Smooth muscle cell (in vitro differentiated cells): Measurements from ENCODE around the gene TAS2R42. TPM values are rescaled to one million over a fixed set of nuclear protein-coding genes. Genes with fewer than 3 reads are reported as not detected.

Experiments
- DNase-seq: peaks from one replicate; lab custom pipeline; 2025; ENCODE audit not compliant: unreplicated experiment; lab: John Stamatoyannopoulos, UW
- H2AFZ ChIP-seq: fragments of 200-600 bp; sonication (generic); 2 replicates; pipeline ENCODE4 v1.6.0; 2016; ENCODE audit warnings: antibody characterized with exemption, low read depth, mild to moderate bottlenecking
- H3F3A ChIP-seq: fragments of 200-600 bp; sonication (generic); 2 replicates; pipeline ENCODE4 v1.6.0; 2017; ENCODE audit warnings: antibody characterized with exemption, low read depth
- H3K27ac ChIP-seq: fragments of 200-600 bp; sonication (generic); 2 replicates; pipeline ENCODE4 v1.5.1; 2016; ENCODE audit warnings: low read depth, mild to moderate bottlenecking
- H3K27me3 ChIP-seq: fragments of 200-600 bp; sonication (generic); 2 replicates; pipeline ENCODE4 v1.6.1; 2016; ENCODE audit warnings: low read depth, mild to moderate bottlenecking
- H3K36me3 ChIP-seq: fragments of 200-600 bp; sonication (generic); 2 replicates; pipeline ENCODE4 v1.5.1; 2016; ENCODE audit warnings: low read depth
- H3K4me1 ChIP-seq: fragments of 200-600 bp; sonication (generic); 2 replicates; pipeline ENCODE4 v1.5.1; 2016; ENCODE audit warnings: low read depth
- H3K4me2 ChIP-seq: fragments of 200-600 bp; sonication (generic); 2 replicates; pipeline ENCODE4 v1.6.0; 2016; ENCODE audit warnings: mild to moderate bottlenecking
- H3K4me3 ChIP-seq: fragments of 200-600 bp; sonication (generic); 2 replicates; pipeline ENCODE4 v1.5.1; 2016; ENCODE audit warnings: mild to moderate bottlenecking
- H3K79me2 ChIP-seq: fragments of 200-600 bp; sonication (generic); 2 replicates; pipeline ENCODE4 v1.6.0; 2016; ENCODE audit warnings: low read depth, mild to moderate bottlenecking
- H3K9ac ChIP-seq: fragments of 200-600 bp; sonication (generic); 2 replicates; pipeline ENCODE4 v1.6.0; 2016; ENCODE audit warnings: low read depth
- H3K9me3 ChIP-seq: fragments of 200-600 bp; sonication (generic); replicated peaks from 2 replicates; pipeline ENCODE4 v1.5.1; 2016; ENCODE audit warnings: low read depth
- H4K20me1 ChIP-seq: fragments of 200-600 bp; sonication (generic); 2 replicates; pipeline ENCODE4 v1.6.0; 2016; ENCODE audit warnings: low read depth
- WGBS: methylation state at CpG from one replicate; pipeline ENCODE4 v1.1.7; 2016; ENCODE audit warnings: low lambda C conversion rate; 5-methylcytosine and 5-hydroxymethylcytosine counted together
- polyA plus RNA-seq: library from polyadenylated mRNA; unstranded; fragments of >200 nt; fragmentation: Nextera tagmentation; extraction: Ambion mirVana; gene quantifications from 2 replicates; pipeline ENCODE4 v1.2.1, GENCODE V29; 2016
- total RNA-seq: library from RNA; depleted of rRNA; stranded (reverse); fragments of >200 nt; gene quantifications from 2 replicates; pipeline ENCODE4 v1.2.3, GENCODE V29; 2014
- TF ChIP-seq, protein P1 (sequence below): fragments of 200-600 bp; sonication (generic); IDR thresholded peaks from 2 replicates; pipeline ENCODE4 v1.5.1; 2017; ENCODE audit warnings: borderline replicate concordance, mild to moderate bottlenecking, antibody characterized with exemption; ENCODE audit not compliant: insufficient read depth, poor library complexity, severe bottlenecking

The TAS2R42 gene
- total and polyA plus RNA-seq, 2 experiments from 2014 or later: not detected

- Histone ChIP-seq H3K79me2 (peaks cover 75% of the 10 kb centered on the region), H4K20me1 (peaks cover 16% of the 10 kb centered on the region), H2AFZ (no peak overlapping the region), H3K4me3 (no peak overlapping the region), H3K27me3 (no peaks in the 10 kb centered on the region), H3K4me2 (no peak overlapping the region), H3F3A (no peaks in the 10 kb centered on the region), H3K36me3 (no peaks in the 10 kb centered on the region), H3K9me3 (no peaks in the 10 kb centered on the region), H3K4me1 (no peaks in the 10 kb centered on the region), H3K9ac (no peak overlapping the region), H3K27ac (no peak overlapping the region)
- TF ChIP-seq, protein P1, sequence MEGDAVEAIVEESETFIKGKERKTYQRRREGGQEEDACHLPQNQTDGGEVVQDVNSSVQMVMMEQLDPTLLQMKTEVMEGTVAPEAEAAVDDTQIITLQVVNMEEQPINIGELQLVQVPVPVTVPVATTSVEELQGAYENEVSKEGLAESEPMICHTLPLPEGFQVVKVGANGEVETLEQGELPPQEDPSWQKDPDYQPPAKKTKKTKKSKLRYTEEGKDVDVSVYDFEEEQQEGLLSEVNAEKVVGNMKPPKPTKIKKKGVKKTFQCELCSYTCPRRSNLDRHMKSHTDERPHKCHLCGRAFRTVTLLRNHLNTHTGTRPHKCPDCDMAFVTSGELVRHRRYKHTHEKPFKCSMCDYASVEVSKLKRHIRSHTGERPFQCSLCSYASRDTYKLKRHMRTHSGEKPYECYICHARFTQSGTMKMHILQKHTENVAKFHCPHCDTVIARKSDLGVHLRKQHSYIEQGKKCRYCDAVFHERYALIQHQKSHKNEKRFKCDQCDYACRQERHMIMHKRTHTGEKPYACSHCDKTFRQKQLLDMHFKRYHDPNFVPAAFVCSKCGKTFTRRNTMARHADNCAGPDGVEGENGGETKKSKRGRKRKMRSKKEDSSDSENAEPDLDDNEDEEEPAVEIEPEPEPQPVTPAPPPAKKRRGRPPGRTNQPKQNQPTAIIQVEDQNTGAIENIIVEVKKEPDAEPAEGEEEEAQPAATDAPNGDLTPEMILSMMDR: no peak
- no peak for DNase-seq
- 91% methylated on average over 5 of the region's 5 CpGs for WGBS
These were observed 42.4 kb downstream of the TAS2R42 start for GRCh38 chr12:11144297-11144696.

DNA sequence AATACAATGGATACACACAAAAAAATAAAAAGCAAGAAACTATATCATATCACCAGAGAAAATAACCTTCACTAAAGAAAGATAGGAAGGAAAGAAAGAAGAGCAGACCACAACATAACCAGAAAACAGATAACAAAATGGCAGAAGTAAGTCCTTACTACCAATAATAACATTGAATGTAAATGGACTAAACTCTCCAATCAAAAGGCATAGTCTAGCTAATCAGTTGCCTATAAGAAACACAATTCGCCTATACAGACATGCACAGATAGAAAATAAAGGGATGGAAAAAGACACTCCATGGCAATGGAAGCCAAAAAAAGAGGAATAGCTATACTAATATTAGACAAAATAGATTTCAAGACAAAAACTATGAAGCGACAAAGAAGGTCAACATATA, 43.4 kb downstream of the TAS2R42 start:
- Histone ChIP-seq H4K20me1 (peaks cover 17% of the 10 kb centered on the region), H3K4me1 (no peaks in the 10 kb centered on the region), H3K9ac (no peak overlapping the region), H2AFZ (no peak overlapping the region), H3K4me2 (no peak overlapping the region), H3K79me2 (peaks cover 84% of the 10 kb centered on the region), H3K9me3 (no peaks in the 10 kb centered on the region), H3F3A (no peaks in the 10 kb centered on the region), H3K27me3 (no peaks in the 10 kb centered on the region), H3K27ac (no peak overlapping the region), H3K36me3 (no peaks in the 10 kb centered on the region), H3K4me3 (no peak overlapping the region)
- no peak for DNase-seq
- 78% methylated on average over 2 of the region's 2 CpGs for WGBS
- TF ChIP-seq, protein P1: no peak

DNA sequence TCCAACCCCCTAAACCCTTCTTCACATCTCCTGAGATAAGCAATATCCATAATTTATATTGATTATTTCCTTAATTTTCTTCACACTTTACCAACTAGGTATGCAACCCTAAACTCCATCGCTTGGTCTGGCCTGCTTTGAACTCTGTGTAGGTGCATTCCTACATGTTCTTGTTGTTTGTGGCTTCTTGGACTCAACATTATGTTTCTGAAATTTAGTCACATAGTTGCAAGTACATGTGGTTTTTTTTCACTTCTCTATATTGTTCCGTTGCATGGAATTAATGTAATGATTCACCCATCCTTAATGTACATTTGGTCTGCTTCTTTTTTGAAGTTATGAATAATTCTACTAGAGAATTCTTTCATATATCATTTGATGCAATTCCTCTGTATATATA, 50.7 kb downstream of the TAS2R42 start:
- peaks cover 63% of the 10 kb centered on the region for H4K20me1 ChIP-seq
- H3F3A ChIP-seq: no peaks in the 10 kb centered on the region
- no peaks in the 10 kb centered on the region for H3K4me1 ChIP-seq
- 79% methylated on average over 2 of the region's 2 CpGs for WGBS
- TF ChIP-seq, protein P1: no peak
- no peak for DNase-seq
- no peaks in the 10 kb centered on the region for H3K27me3 ChIP-seq
- H3K9ac ChIP-seq: no peak overlapping the region
- H3K27ac ChIP-seq: no peak overlapping the region
- H2AFZ ChIP-seq: no peak overlapping the region
- no peak overlapping the region for H3K4me3 ChIP-seq
- H3K79me2 ChIP-seq: peaks cover 93% of the 10 kb centered on the region
- no peaks in the 10 kb centered on the region for H3K9me3 ChIP-seq
- H3K36me3 ChIP-seq: no peaks in the 10 kb centered on the region
- no peak overlapping the region for H3K4me2 ChIP-seq

Other genes with a start within 250 kb of the TAS2R42 start
- 5.8 and 7.1 TPM in 2 replicates for gene TAS2R14, start 247.7 kb downstream of the TAS2R42 start, total RNA-seq
- gene TAS2R14, start 247.7 kb downstream of the TAS2R42 start, polyA plus RNA-seq: 1.2 and 2.5 TPM in 2 replicates
- gene TAS2R50, start 200.0 kb downstream of the TAS2R42 start, total RNA-seq: 1.8 and 6.3 TPM in 2 replicates
- 0.78 TPM in 1 of 2 replicates, not detected in the other for gene TAS2R50, start 200.0 kb downstream of the TAS2R42 start, polyA plus RNA-seq
- gene TAS2R20, start 188.6 kb downstream of the TAS2R42 start, total RNA-seq: 1.4 and 5.6 TPM in 2 replicates
- not detected in 2 replicates for gene TAS2R20, start 188.6 kb downstream of the TAS2R42 start, polyA plus RNA-seq
- 2.3 and 3.8 TPM in 2 replicates for gene TAS2R19, start 164.3 kb downstream of the TAS2R42 start, total RNA-seq
- gene TAS2R19, start 164.3 kb downstream of the TAS2R42 start, polyA plus RNA-seq: 0.24 and 0.26 TPM in 2 replicates
- gene TAS2R31, start 155.5 kb downstream of the TAS2R42 start, total RNA-seq: 4.1 and 5.7 TPM in 2 replicates
- not detected in 2 replicates for gene TAS2R31, start 155.5 kb downstream of the TAS2R42 start, polyA plus RNA-seq
- 3.6 and 5.2 TPM in 2 replicates for gene TAS2R46, start 124.6 kb downstream of the TAS2R42 start, total RNA-seq
- gene TAS2R46, start 124.6 kb downstream of the TAS2R42 start, polyA plus RNA-seq: not detected in 2 replicates
- gene TAS2R43, start 94.6 kb downstream of the TAS2R42 start, total RNA-seq: 0.45 TPM in 1 of 2 replicates, not detected in the other
- gene TAS2R43, start 94.6 kb downstream of the TAS2R42 start, polyA plus RNA-seq: 0.35 TPM in 1 of 2 replicates, not detected in the other
- 2.2 and 3.9 TPM in 2 replicates for gene TAS2R30, start 52.3 kb downstream of the TAS2R42 start, total RNA-seq
- gene TAS2R30, start 52.3 kb downstream of the TAS2R42 start, polyA plus RNA-seq: not detected in 2 replicates
- 9.5 and 10.7 TPM in 2 replicates for gene SMIM10L1, start 15.7 kb downstream of the TAS2R42 start, total RNA-seq
- 9.4 and 11.1 TPM in 2 replicates for gene SMIM10L1, start 15.7 kb downstream of the TAS2R42 start, polyA plus RNA-seq
- gene PRB3, start 82.8 kb upstream of the TAS2R42 start, total RNA-seq: not detected in 2 replicates
- 0.19 and 0.43 TPM in 2 replicates for gene PRB3, start 82.8 kb upstream of the TAS2R42 start, polyA plus RNA-seq
- gene PRB4, start 123.5 kb upstream of the TAS2R42 start, total RNA-seq: not detected in 2 replicates
- not detected in 2 replicates for gene PRB4, start 123.5 kb upstream of the TAS2R42 start, polyA plus RNA-seq
- gene PRB2, start 208.6 kb upstream of the TAS2R42 start, total RNA-seq: 0.94 TPM in 1 of 2 replicates, not detected in the other
- gene PRB2, start 208.6 kb upstream of the TAS2R42 start, polyA plus RNA-seq: 1.2 TPM in 1 of 2 replicates, not detected in the other